KMS-11 (cell line): ENCODE results near the gene ARHGAP8.

Experiments
- H2AFZ ChIP-seq: fragments of 200-600 bp; sonication (generic); 2 replicates; pipeline ENCODE4 v1.6.1; 2016; ENCODE audit warnings: antibody characterized with exemption, mixed run types, low read depth
- H3K27ac ChIP-seq: fragments of 200-600 bp; sonication (generic); 2 replicates; pipeline ENCODE4 v1.6.1; 2016; ENCODE audit warnings: mild to moderate bottlenecking, mixed run types
- H3K27me3 ChIP-seq: fragments of 200-600 bp; sonication (generic); 2 replicates; pipeline ENCODE4 v1.6.1; 2017; ENCODE audit warnings: mild to moderate bottlenecking, low read depth, mixed run types, moderate library complexity; ENCODE audit not compliant: insufficient read depth
- H3K36me3 ChIP-seq: fragments of 200-600 bp; sonication (generic); 2 replicates; pipeline ENCODE4 v1.6.1; 2017; ENCODE audit warnings: mild to moderate bottlenecking, mixed run types; ENCODE audit not compliant: insufficient read depth
- H3K4me1 ChIP-seq: fragments of 200-600 bp; sonication (generic); 2 replicates; pipeline ENCODE4 v1.6.1; 2016; ENCODE audit warnings: mild to moderate bottlenecking, low read depth, mixed run types; ENCODE audit not compliant: poor library complexity, severe bottlenecking
- H3K4me2 ChIP-seq: fragments of 200-600 bp; sonication (generic); 2 replicates; pipeline ENCODE4 v1.7.0; 2016; ENCODE audit warnings: mild to moderate bottlenecking, mixed run types
- H3K4me3 ChIP-seq: fragments of 200-600 bp; sonication (generic); IDR thresholded peaks from 2 replicates; pipeline ENCODE4 v1.6.1; 2017; ENCODE audit warnings: low read depth, low read length, mixed read lengths; ENCODE audit not compliant: insufficient read depth
- H3K79me2 ChIP-seq: fragments of 200-600 bp; sonication (generic); 2 replicates; pipeline ENCODE4 v1.6.1; 2016; ENCODE audit warnings: low read depth, mixed run types; ENCODE audit not compliant: insufficient read depth
- H3K9ac ChIP-seq: fragments of 200-600 bp; sonication (generic); 2 replicates; pipeline ENCODE4 v1.6.1; 2016; ENCODE audit warnings: mild to moderate bottlenecking, mixed run types
- H4K20me1 ChIP-seq: fragments of 200-600 bp; sonication (generic); 2 replicates; pipeline ENCODE4 v1.6.1; 2016; ENCODE audit warnings: mild to moderate bottlenecking, mixed run types; ENCODE audit not compliant: insufficient read depth
- CTCF ChIP-seq: fragments of 200-600 bp; sonication (generic); conservative IDR thresholded peaks from 2 replicates; pipeline ENCODE4 v1.6.1; 2017; ENCODE audit warnings: low read depth, mild to moderate bottlenecking, antibody characterized with exemption, low read length, moderate library complexity, mixed read lengths

Gene ARHGAP8

GRCh38 chr22:44838316-44839016 is 86.1 kb downstream of the ARHGAP8 start:
- H3K4me1 ChIP-seq = no peaks in the 10 kb centered on the region
- H3K27ac ChIP-seq = no peak overlapping the region
- TF ChIP-seq CTCF = no peak
- no peak overlapping the region for H3K4me2 ChIP-seq
- no peak overlapping the region for H3K9ac ChIP-seq
- H3K36me3 ChIP-seq = no peaks in the 10 kb centered on the region
- H2AFZ ChIP-seq = no peak overlapping the region
- no peaks in the 10 kb centered on the region for H3K27me3 ChIP-seq
- no peaks in the 10 kb centered on the region for H3K79me2 ChIP-seq
- no peaks in the 10 kb centered on the region for H4K20me1 ChIP-seq
- H3K4me3 ChIP-seq = no peak overlapping the region

- Histone ChIP-seq H3K27me3 (no peaks in the 10 kb centered on the region), H2AFZ (no peak overlapping the region), H3K4me1 (no peaks in the 10 kb centered on the region), H3K4me2 (no peak overlapping the region), H3K27ac (no peak overlapping the region), H3K9ac (no peak overlapping the region), H3K4me3 (no peak overlapping the region), H3K36me3 (no peaks in the 10 kb centered on the region), H3K79me2 (no peaks in the 10 kb centered on the region), H4K20me1 (no peaks in the 10 kb centered on the region)
- no peak for TF ChIP-seq CTCF
Measured at GRCh38 chr22:44839061-44839460, 86.7 kb downstream of the ARHGAP8 start.

GRCh38 chr22:44839721-44840120 is 87.3 kb downstream of the ARHGAP8 start:
- no peak overlapping the region for H3K4me3 ChIP-seq
- H3K27ac ChIP-seq = no peak overlapping the region
- H3K36me3 ChIP-seq = no peaks in the 10 kb centered on the region
- H3K27me3 ChIP-seq = no peaks in the 10 kb centered on the region
- no peaks in the 10 kb centered on the region for H3K4me1 ChIP-seq
- no peaks in the 10 kb centered on the region for H4K20me1 ChIP-seq
- no peak overlapping the region for H2AFZ ChIP-seq
- H3K9ac ChIP-seq = no peak overlapping the region
- H3K79me2 ChIP-seq = no peaks in the 10 kb centered on the region
- TF ChIP-seq CTCF = no peak
- H3K4me2 ChIP-seq = no peak overlapping the region

- Histone ChIP-seq H2AFZ (no peak overlapping the region), H3K27ac (no peak overlapping the region), H3K4me1 (no peaks in the 10 kb centered on the region), H3K79me2 (no peaks in the 10 kb centered on the region), H4K20me1 (no peaks in the 10 kb centered on the region), H3K4me2 (no peak overlapping the region), H3K9ac (no peak overlapping the region), H3K36me3 (no peaks in the 10 kb centered on the region), H3K27me3 (no peaks in the 10 kb centered on the region), H3K4me3 (no peak overlapping the region)
- no peak for TF ChIP-seq CTCF
Measured at GRCh38 chr22:44840611-44841322, 88.4 kb downstream of the ARHGAP8 start.
